HCT116 (cell line): ENCODE measurements around the gene PACS2. TPM values are rescaled to one million over a fixed set of nuclear protein-coding genes. Genes with fewer than 3 reads are reported as not detected.

ENCODE experiments used
- ATAC-seq: fragments of 200-7000 bp; cut with Tn5 transposase; 2 replicates; pipeline ENCODE4 v1.9.1; 2020; ENCODE audit warnings: mild to moderate bottlenecking, moderate library complexity
- BruUV-seq: library from RNA; stranded (reverse); fragments of 400-500 nt; replicated peaks from 2 replicates; lab custom pipeline; 2021; lab: Mats Ljungman, UMichigan
- CTCF ChIA-PET: fragments of 300-600 bp; sonication (Branson Sonifier 250); formaldehyde crosslinking; loops from one replicate; lab custom pipeline; 2021; ENCODE audit warnings: antibody characterized with exemption; lab: Charles Lee
- POLR2A ChIA-PET: fragments of 300-600, 350-600 bp; sonication (Branson Sonifier 250); formaldehyde crosslinking; loops from one replicate; lab custom pipeline; 2021; ENCODE audit warnings: antibody characterized with exemption; lab: Charles Lee
- RAD21 ChIA-PET, 2 experiments: fragments of 300-600 bp; sonication (Branson Sonifier 250); formaldehyde crosslinking; loops; one replicate each; lab custom pipeline; 2023; ENCODE audit warnings: low total read pairs in 2 of 2; ENCODE audit not compliant: uncharacterized antibody in 2 of 2, unreplicated experiment in 2 of 2, low non-redundant PET in 1 of 2; lab: Charles Lee
- DNase-seq: peaks from one replicate; pipeline ENCODE4 v3.0.0-alpha.2; 2010; ENCODE audit warnings: low read depth, low spot score
- H2AFZ ChIP-seq: fragments of 200-600 bp; shearing (Covaris generic), sonication (generic); 2 replicates; pipeline ENCODE4 v1.6.1; 2017; ENCODE audit warnings: low read depth, mixed run types, mixed read lengths, antibody characterized with exemption, low read length; ENCODE audit not compliant: poor library complexity, severe bottlenecking
- H3K27ac ChIP-seq: 2 replicates; pipeline ENCODE4 v1.5.1; 2012; ENCODE audit warnings: low read depth, low read length
- H3K27me3 ChIP-seq: fragments of 200-600 bp; sonication (generic); 2 replicates; pipeline ENCODE4 v1.6.1; 2016; ENCODE audit warnings: mixed run types, low read length, mixed read lengths; ENCODE audit not compliant: insufficient read depth
- H3K36me3 ChIP-seq, 2 experiments: fragments of 200-500 bp in 1 of 2; fragments of 200-600 bp in 1 of 2; sonication (Bioruptor generic) in 1 of 2; sonication (generic) in 1 of 2; 2 replicates each; pipeline versions ENCODE4 v1.5.1 to v1.6.1; 2014 to 2016; ENCODE audit warnings: low read length in 2 of 2, inconsistent platforms in 1 of 2, mixed read lengths in 1 of 2, mixed run types in 1 of 2; ENCODE audit not compliant: insufficient read depth in 2 of 2, control insufficient read depth in 1 of 2
- H3K4me1 ChIP-seq, 2 experiments: fragments of 200-600 bp in 1 of 2; sonication (generic) in 1 of 2; 2 replicates each; pipeline versions ENCODE4 v1.5.1 to v1.6.1; 2012 to 2017; ENCODE audit warnings: low read length in 2 of 2, inconsistent platforms in 1 of 2, mild to moderate bottlenecking in 1 of 2, mixed read lengths in 1 of 2, mixed run types in 1 of 2, moderate library complexity in 1 of 2; ENCODE audit not compliant: insufficient read depth in 2 of 2, control insufficient read depth in 1 of 2
- H3K4me2 ChIP-seq: fragments of 200-600 bp; sonication (generic); 2 replicates; pipeline ENCODE4 v1.6.1; 2017; ENCODE audit warnings: mixed run types, low read length, mixed read lengths
- H3K4me3 ChIP-seq, 2 experiments: fragments of 200-600 bp in 1 of 2; sonication (generic) in 1 of 2; replicated peaks in 1 of 2; 2 replicates each; pipeline ENCODE4 v1.5.1; 2011 to 2016; ENCODE audit warnings: low read length in 2 of 2, control low read depth in 1 of 2, low read depth in 1 of 2, mild to moderate bottlenecking in 1 of 2, mixed read lengths in 1 of 2, mixed run types in 1 of 2
- H3K79me2 ChIP-seq: fragments of 200-600 bp; sonication (generic); 2 replicates; pipeline ENCODE4 v1.6.1; 2017; ENCODE audit warnings: mild to moderate bottlenecking, mixed run types, low read length, moderate library complexity, mixed read lengths; ENCODE audit not compliant: insufficient read depth
- H3K9ac ChIP-seq: fragments of 200-600 bp; sonication (generic); 2 replicates; pipeline ENCODE4 v1.6.1; 2016; ENCODE audit warnings: low read length, mixed read lengths
- H3K9me2 ChIP-seq: fragments of 200-600 bp; sonication (generic), shearing (Covaris generic); 2 replicates; pipeline ENCODE4 v1.6.1; 2017; ENCODE audit warnings: mixed run types, mild to moderate bottlenecking, moderate library complexity; ENCODE audit not compliant: insufficient read depth
- H3K9me3 ChIP-seq, 2 experiments: fragments of 200-500 bp in 1 of 2; fragments of 200-600 bp in 1 of 2; sonication (Bioruptor generic) in 1 of 2; sonication (generic) in 1 of 2; 2 replicates each; pipeline ENCODE4 v1.6.1; 2014 to 2017; ENCODE audit warnings: low read length in 2 of 2, mixed read lengths in 2 of 2, inconsistent platforms in 1 of 2, low read depth in 1 of 2, mild to moderate bottlenecking in 1 of 2, mixed run types in 1 of 2, moderate library complexity in 1 of 2; ENCODE audit not compliant: control insufficient read depth in 1 of 2, insufficient read depth in 1 of 2
- H4K20me1 ChIP-seq: fragments of 200-600 bp; sonication (generic), shearing (Covaris generic); 2 replicates; pipeline ENCODE4 v1.6.1; 2017; ENCODE audit warnings: mixed run types, mild to moderate bottlenecking, moderate library complexity; ENCODE audit not compliant: insufficient read depth
- ATF3 ChIP-seq: IDR thresholded peaks from 2 replicates; pipeline ENCODE4 v1.6.1; 2012
- CBX3 ChIP-seq: IDR thresholded peaks from 2 replicates; pipeline ENCODE4 v1.6.1; 2012; ENCODE audit warnings: low read depth
- CTCF ChIP-seq, 3 experiments: fragments of 200-600 bp in 1 of 3; sonication (generic) in 1 of 3; IDR thresholded peaks in 2 of 3; conservative IDR thresholded peaks in 1 of 3; 2 replicates each; pipeline ENCODE4 v1.5.1; 2012 to 2017; ENCODE audit warnings: low read depth in 2 of 3, low read length in 2 of 3, antibody characterized with exemption in 1 of 3, borderline replicate concordance in 1 of 3, control low read depth in 1 of 3, mild to moderate bottlenecking in 1 of 3, mixed read lengths in 1 of 3, mixed run types in 1 of 3, moderate library complexity in 1 of 3; ENCODE audit not compliant: insufficient read depth in 1 of 3
- EGR1 ChIP-seq: IDR thresholded peaks from 2 replicates; pipeline ENCODE4 v1.6.1; 2012; ENCODE audit warnings: low read depth
- ELF1 ChIP-seq: IDR thresholded peaks from 2 replicates; pipeline ENCODE4 v1.6.1; 2012; ENCODE audit warnings: low read depth, borderline replicate concordance
- EZH2 ChIP-seq: fragments of 200-600 bp; sonication (generic); IDR thresholded peaks from 2 replicates; pipeline ENCODE4 v1.6.1; 2017; ENCODE audit warnings: antibody characterized with exemption, mixed run types
- FOSL1 ChIP-seq: IDR thresholded peaks from 2 replicates; pipeline ENCODE4 v1.6.1; 2012; ENCODE audit warnings: low read depth
- JUND ChIP-seq: IDR thresholded peaks from 2 replicates; pipeline ENCODE4 v1.6.1; 2012
- RAD21 ChIP-seq: IDR thresholded peaks from 2 replicates; pipeline ENCODE4 v1.6.1; 2012; ENCODE audit warnings: low read depth, mild to moderate bottlenecking
- REST ChIP-seq: IDR thresholded peaks from 2 replicates; pipeline ENCODE4 v1.6.1; 2012; ENCODE audit warnings: low read depth
- SIN3A ChIP-seq: IDR thresholded peaks from 2 replicates; pipeline ENCODE4 v1.6.1; 2012; ENCODE audit warnings: low read depth
- SP1 ChIP-seq: IDR thresholded peaks from 2 replicates; pipeline ENCODE4 v1.6.1; 2012; ENCODE audit warnings: low read depth
- SRF ChIP-seq: IDR thresholded peaks from 2 replicates; pipeline ENCODE4 v1.6.1; 2012; ENCODE audit warnings: low read depth
- TCF7L2 ChIP-seq: IDR thresholded peaks from 2 replicates; pipeline ENCODE4 v1.7.0; 2011; ENCODE audit warnings: borderline replicate concordance, inconsistent platforms; ENCODE audit not compliant: insufficient read depth, insufficient read length; ENCODE audit errors: extremely low read depth
- ZBTB33 ChIP-seq: IDR thresholded peaks from 2 replicates; pipeline ENCODE4 v1.6.1; 2011; ENCODE audit warnings: mild to moderate bottlenecking, low read length, moderate library complexity; ENCODE audit not compliant: insufficient replicate concordance; ENCODE audit errors: extremely low read depth
- ZFX ChIP-seq: fragments of 450-650 bp; IDR thresholded peaks from 2 replicates; pipeline ENCODE4 v1.6.1; 2017
- ZNF274 ChIP-seq: fragments of 200-500 bp; sonication (Bioruptor generic); IDR thresholded peaks from 2 replicates; pipeline ENCODE4 v1.6.1; 2014; ENCODE audit warnings: mild to moderate bottlenecking, low read depth, low read length, inconsistent platforms
- intact Hi-C: fragments of 100-400 bp; cut with micrococcal nuclease; formaldehyde crosslinking; loops from 2 replicates; pipeline ENCODE4 v1.10.0; 2022
- total RNA-seq: library from RNA; stranded (reverse); gene quantifications from one replicate; pipeline ENCODE4 v1.2.1, GENCODE V29; 2021; ENCODE audit not compliant: unreplicated experiment

PACS2 gene
- total RNA-seq, 1 experiment from 2014 or later = 75.5 TPM

- RAD21 ChIA-PET = no interaction called here
- no TSS peak for BruUV-seq
- no peak overlapping the region for H3K9ac ChIP-seq
- H3K36me3 ChIP-seq = no peaks in the 10 kb centered on the region
- H3K4me2 ChIP-seq = no peak overlapping the region
- no peaks in the 10 kb centered on the region for H4K20me1 ChIP-seq
- peaks cover 3 to 4% of the 10 kb centered on the region in 2 experiments; a peak in 2 of 4 replicates for H3K4me1 ChIP-seq
- ATAC-seq = no peak
- CTCF ChIA-PET = no interaction called here
- H3K79me2 ChIP-seq = peaks cover 33% of the 10 kb centered on the region
- no peak for DNase-seq
- intact Hi-C loops = no loop called here
- TF ChIP-seq SRF (no peak), REST (no peak), ZBTB33 (no peak), FOSL1 (no peak), ATF3 (no peak), TCF7L2 (no peak), CBX3 (no peak), EZH2 (no peak), ELF1 (no peak), JUND (no peak), EGR1 (no peak), ZFX (no peak), CTCF (IDR thresholded peaks at IDR 0.05 in 2 of 3, conservative IDR thresholded peaks at IDR 0.05 in 1 of 3; ENCODE audit: borderline replicate concordance in 1 of 3, insufficient read depth in 1 of 3, low read depth in 2 of 3, low read length in 2 of 3) (no peak), RAD21 (no peak), SIN3A (no peak), SP1 (no peak), ZNF274 (no peak)
- TF ChIP-seq, all 23 proteins: peak for 0
- H3K4me3 ChIP-seq = no peak overlapping the region
- no peaks in the 10 kb centered on the region for H3K9me2 ChIP-seq
- H3K27me3 ChIP-seq = no peaks in the 10 kb centered on the region
- POLR2A ChIA-PET = no interaction called here
- no peak overlapping the region for H2AFZ ChIP-seq
- no peaks in the 10 kb centered on the region for H3K9me3 ChIP-seq
- H3K27ac ChIP-seq = no peak overlapping the region; the same call in 1 of the 2 replicates
These were observed 21.4 kb downstream of the PACS2 start for GRCh38 chr14:105335735-105336476.
